SK-N-DZ (cell line): ENCODE measurements around the gene FZD8. TPM values are rescaled to one million over a fixed set of nuclear protein-coding genes. Genes with fewer than 3 reads are reported as not detected.
"Not testable (repeated sequence)": the region's sequence is repeated elsewhere in the genome, so short reads cannot be mapped to it uniquely, and the experiment has no call there.

Source experiments
- DNase-seq: peaks from one replicate; pipeline ENCODE4 v3.0.0-alpha.2; 2015; ENCODE audit warnings: low spot score
- polyA plus RNA-seq, 2 experiments: library from polyadenylated mRNA; depleted of rRNA; stranded (reverse); fragments of >200 nt; gene quantifications; 2 replicates each; pipeline ENCODE4 v1.2.3, GENCODE V29; 2014

FZD8 gene
- 1.1 and 1.3 TPM in 2 replicates for polyA plus RNA-seq (2014; cell fraction: cytosol; rRNA removed)
- polyA plus RNA-seq (2014; cell fraction: nucleus; rRNA removed) = 0.28 and 0.52 TPM in 2 replicates

GRCh38 chr10:35642035-35642792 is at the start of gene FZD8:
Gene FZD8, minus strand, starts transcription at chr10:35642296. Its CDS starts 867 bp downstream, at chr10:35641429.
- DNase-seq = peak; percentile 87

GRCh38 chr10:35691522-35692236 is 49.6 kb upstream of the FZD8 start:
- no peak for DNase-seq

- DNase-seq = no peak
Observed at GRCh38 chr10:35690534-35690933, 48.4 kb upstream of the FZD8 start.

- not testable (repeated sequence) for DNase-seq
Observed at GRCh38 chr10:35685858-35686257, 43.8 kb upstream of the FZD8 start.

- DNase-seq = no peak
Observed at GRCh38 chr10:35685402-35685801, 43.3 kb upstream of the FZD8 start.

GRCh38 chr10:35684586-35684985 is 42.5 kb upstream of the FZD8 start:
- no peak for DNase-seq

- no peak for DNase-seq
Observed at GRCh38 chr10:35675846-35676245, 33.8 kb upstream of the FZD8 start.

- DNase-seq = no peak
Observed at GRCh38 chr10:35674843-35675242, 32.7 kb upstream of the FZD8 start.

GRCh38 chr10:35668865-35669650 is 27.0 kb upstream of the FZD8 start:
- no peak for DNase-seq

- no peak for DNase-seq
Observed at GRCh38 chr10:35667971-35668370, 25.9 kb upstream of the FZD8 start.

GRCh38 chr10:35667270-35667889 is 25.3 kb upstream of the FZD8 start:
- no peak for DNase-seq

- DNase-seq = no peak
Observed at GRCh38 chr10:35661236-35661635, 19.1 kb upstream of the FZD8 start.

GRCh38 chr10:35659456-35659855 is 17.4 kb upstream of the FZD8 start:
- DNase-seq = no peak

GRCh38 chr10:35657621-35658020 is 15.5 kb upstream of the FZD8 start:
- no peak for DNase-seq

GRCh38 chr10:35652824-35653223 is 10.7 kb upstream of the FZD8 start:
- no peak for DNase-seq

- DNase-seq = no peak
Observed at GRCh38 chr10:35650894-35651293, 8.8 kb upstream of the FZD8 start.

- no peak for DNase-seq
Observed at GRCh38 chr10:35644050-35644950, 2.2 kb upstream of the FZD8 start.

- peak; percentile 25 for DNase-seq
Observed at GRCh38 chr10:35643151-35644049, 1.3 kb upstream of the FZD8 start.

GRCh38 chr10:35642793-35643114 is 658 bp upstream of the FZD8 start:
- DNase-seq = no peak

- peak; percentile 20 for DNase-seq
Observed at GRCh38 chr10:35641676-35642034, 441 bp downstream of the FZD8 start.
